ENCODE data around the gene PLXNA2. TPM values are rescaled to one million over a fixed set of nuclear protein-coding genes. Genes with fewer than 3 reads are reported as not detected.

The PLXNA2 gene
- total RNA-seq, 2 experiments from 2014 or later = 1.1 to 1.2 TPM

- no peak overlapping the region for H3K4me3 Mint-ChIP-seq
- H3K36me3 Mint-ChIP-seq (ENCODE audit: low read depth) = no peaks in the 10 kb centered on the region
These were observed 21.6 kb downstream of the PLXNA2 start for GRCh38 chr1:208222376-208223126.

GRCh38 chr1:208221291-208221622 is 22.9 kb downstream of the PLXNA2 start:
- Mint-ChIP-seq H3K4me1 (no peaks in the 10 kb centered on the region), H3K9me3 (no peaks in the 10 kb centered on the region), H3K27me3 (peaks cover 9% of the 10 kb centered on the region), H3K36me3 (ENCODE audit: low read depth) (no peaks in the 10 kb centered on the region), H3K4me3 (no peak overlapping the region), H3K27ac (no peak overlapping the region)
- ChIA-PET POLR2A (no interaction called here), CTCF (interaction anchor here (0.9 to 1.6 kb wide), 2 partner anchors 9 to 89 kb away, joined by 3 read pairs; no protein-coding TSS in a partner anchor)
- no peak for DNase-seq

More at GRCh38 chr1:208222376-208223126, 21.6 kb downstream of the PLXNA2 start:
- no peaks in the 10 kb centered on the region for H3K4me1 Mint-ChIP-seq
- peaks cover 15% of the 10 kb centered on the region for H3K27me3 Mint-ChIP-seq
- DNase-seq = no peak
- POLR2A ChIA-PET = no interaction called here
- H3K27ac Mint-ChIP-seq = no peak overlapping the region
- H3K9me3 Mint-ChIP-seq = no peaks in the 10 kb centered on the region
- CTCF ChIA-PET = interaction anchor here (0.9 kb wide), 1 partner anchor 134 kb away, joined by 3 read pairs; no protein-coding TSS in a partner anchor

- POLR2A ChIA-PET = no interaction called here
- CTCF ChIA-PET = no interaction called here
These were observed 24.4 kb downstream of the PLXNA2 start for GRCh38 chr1:208219659-208220282.

GRCh38 chr1:208219098-208219658 is 25.0 kb downstream of the PLXNA2 start:
- no peaks in the 10 kb centered on the region for H3K36me3 Mint-ChIP-seq (ENCODE audit: low read depth)
- DNase-seq = no peak
- H3K4me1 Mint-ChIP-seq = no peaks in the 10 kb centered on the region
- H3K27ac Mint-ChIP-seq = no peak overlapping the region
- H3K4me3 Mint-ChIP-seq = no peak overlapping the region
- ChIA-PET POLR2A (no interaction called here), CTCF (interaction anchor here (1.2 kb wide), 1 partner anchor 12 kb away, joined by 3 read pairs; no protein-coding TSS in a partner anchor)
- peaks cover 11% of the 10 kb centered on the region for H3K27me3 Mint-ChIP-seq
- H3K9me3 Mint-ChIP-seq = no peaks in the 10 kb centered on the region

More at GRCh38 chr1:208219659-208220282, 24.4 kb downstream of the PLXNA2 start:
- Mint-ChIP-seq H3K27me3 (peaks cover 11% of the 10 kb centered on the region), H3K4me1 (no peaks in the 10 kb centered on the region), H3K27ac (no peak overlapping the region), H3K4me3 (no peak overlapping the region), H3K9me3 (no peaks in the 10 kb centered on the region), H3K36me3 (ENCODE audit: low read depth) (no peaks in the 10 kb centered on the region)
- no peak for DNase-seq

- ChIA-PET CTCF (interaction anchor here (1.2 kb wide), 1 partner anchor 11 kb away, joined by 3 read pairs; no protein-coding TSS in a partner anchor), POLR2A (no interaction called here)
- no peaks in the 10 kb centered on the region for H3K4me1 Mint-ChIP-seq
- H3K27me3 Mint-ChIP-seq = peaks cover 13% of the 10 kb centered on the region
- no peak overlapping the region for H3K27ac Mint-ChIP-seq
- no peaks in the 10 kb centered on the region for H3K9me3 Mint-ChIP-seq
- H3K4me3 Mint-ChIP-seq = no peak overlapping the region
- DNase-seq = no peak
- no peaks in the 10 kb centered on the region for H3K36me3 Mint-ChIP-seq (ENCODE audit: low read depth)
These were observed 25.7 kb downstream of the PLXNA2 start for GRCh38 chr1:208218237-208219097.

- no peaks in the 10 kb centered on the region for H3K36me3 Mint-ChIP-seq (ENCODE audit: low read depth)
- CTCF ChIA-PET = interaction anchor here (0.5 to 1.2 kb wide), 3 partner anchors 10 to 1676 kb away, joined by 3 read pairs; no protein-coding TSS in a partner anchor
- H3K27me3 Mint-ChIP-seq = peaks cover 13% of the 10 kb centered on the region
These were observed 26.4 kb downstream of the PLXNA2 start for GRCh38 chr1:208217781-208218180.

GRCh38 chr1:208216806-208217205 is 27.4 kb downstream of the PLXNA2 start:
- Mint-ChIP-seq H3K4me1 (no peaks in the 10 kb centered on the region), H3K27me3 (peaks cover 13% of the 10 kb centered on the region), H3K9me3 (no peaks in the 10 kb centered on the region), H3K27ac (no peak overlapping the region), H3K4me3 (no peak overlapping the region), H3K36me3 (ENCODE audit: low read depth) (no peaks in the 10 kb centered on the region)
- ChIA-PET CTCF (interaction anchor here (0.7 to 1.3 kb wide), 3 partner anchors 10 to 29 kb away, joined by 3 read pairs; no protein-coding TSS in a partner anchor), POLR2A (no interaction called here)
- DNase-seq = no peak

More at GRCh38 chr1:208217781-208218180, 26.4 kb downstream of the PLXNA2 start:
- no peaks in the 10 kb centered on the region for H3K4me1 Mint-ChIP-seq
- no peaks in the 10 kb centered on the region for H3K9me3 Mint-ChIP-seq
- no peak for DNase-seq
- H3K27ac Mint-ChIP-seq = no peak overlapping the region
- H3K4me3 Mint-ChIP-seq = no peak overlapping the region
- POLR2A ChIA-PET = no interaction called here

- Mint-ChIP-seq H3K4me1 (no peaks in the 10 kb centered on the region), H3K27me3 (peaks cover 15% of the 10 kb centered on the region), H3K27ac (no peak overlapping the region), H3K9me3 (no peaks in the 10 kb centered on the region), H3K4me3 (no peak overlapping the region), H3K36me3 (ENCODE audit: low read depth) (no peaks in the 10 kb centered on the region)
- no peak for DNase-seq
- ChIA-PET CTCF (interaction anchor here (0.7 to 1.3 kb wide), 4 partner anchors 9 to 29 kb away, joined by 3 to 4 read pairs (median 3); no protein-coding TSS in a partner anchor), POLR2A (no interaction called here)
These were observed 28.1 kb downstream of the PLXNA2 start for GRCh38 chr1:208216062-208216461.

- Mint-ChIP-seq H3K36me3 (ENCODE audit: low read depth) (no peaks in the 10 kb centered on the region), H3K27me3 (peaks cover 12% of the 10 kb centered on the region), H3K4me1 (no peaks in the 10 kb centered on the region), H3K27ac (no peak overlapping the region), H3K4me3 (no peak overlapping the region), H3K9me3 (no peaks in the 10 kb centered on the region)
- DNase-seq = no peak
- ChIA-PET CTCF (interaction anchor here (1.3 kb wide), 2 partner anchors 11 to 30 kb away, joined by 3 to 4 read pairs; no protein-coding TSS in a partner anchor), POLR2A (no interaction called here)
These were observed 28.8 kb downstream of the PLXNA2 start for GRCh38 chr1:208215393-208215792.

GRCh38 chr1:208213786-208214185 is 30.4 kb downstream of the PLXNA2 start:
- no peak overlapping the region for H3K4me3 Mint-ChIP-seq
- CTCF ChIA-PET = interaction anchor here (0.6 to 1.6 kb wide), 4 partner anchors 22 to 203 kb away, joined by 3 to 6 read pairs (median 3); no protein-coding TSS in a partner anchor

GRCh38 chr1:208212893-208213292 is 31.3 kb downstream of the PLXNA2 start:
- Mint-ChIP-seq H3K36me3 (ENCODE audit: low read depth) (no peaks in the 10 kb centered on the region), H3K27me3 (peaks cover 10% of the 10 kb centered on the region), H3K27ac (no peak overlapping the region), H3K9me3 (no peaks in the 10 kb centered on the region), H3K4me3 (no peak overlapping the region), H3K4me1 (no peaks in the 10 kb centered on the region)
- ChIA-PET CTCF (interaction anchor here (1.1 to 1.6 kb wide), 3 partner anchors 8 to 25 kb away, joined by 3 read pairs; no protein-coding TSS in a partner anchor), POLR2A (no interaction called here)
- DNase-seq = no peak

More at GRCh38 chr1:208213786-208214185, 30.4 kb downstream of the PLXNA2 start:
- Mint-ChIP-seq H3K36me3 (ENCODE audit: low read depth) (no peaks in the 10 kb centered on the region), H3K4me1 (no peaks in the 10 kb centered on the region), H3K27me3 (peaks cover 10% of the 10 kb centered on the region), H3K9me3 (no peaks in the 10 kb centered on the region), H3K27ac (no peak overlapping the region)
- POLR2A ChIA-PET = no interaction called here
- no peak for DNase-seq
